GM18505 (cell line): ENCODE data around the gene CEP164.

Experiments
- ATAC-seq: cut with Tn5 transposase; IDR thresholded peaks from one replicate; pipeline ENCODE4 v1.9.1; 2021; ENCODE audit not compliant: unreplicated experiment
- POLR2A ChIP-seq: IDR thresholded peaks from 4 replicates; pipeline ENCODE4 v1.6.1; 2011; ENCODE audit warnings: borderline replicate concordance; ENCODE audit not compliant: insufficient read depth, insufficient read length; ENCODE audit errors: extremely low read depth

Gene CEP164

GRCh38 chr11:117433717-117434116 is 106.1 kb downstream of the CEP164 start:
- no peak for ATAC-seq
- TF ChIP-seq POLR2A, result no peak

GRCh38 chr11:117434481-117434880 is 106.8 kb downstream of the CEP164 start:
- ATAC-seq, result no peak
- no peak for TF ChIP-seq POLR2A

DNA sequence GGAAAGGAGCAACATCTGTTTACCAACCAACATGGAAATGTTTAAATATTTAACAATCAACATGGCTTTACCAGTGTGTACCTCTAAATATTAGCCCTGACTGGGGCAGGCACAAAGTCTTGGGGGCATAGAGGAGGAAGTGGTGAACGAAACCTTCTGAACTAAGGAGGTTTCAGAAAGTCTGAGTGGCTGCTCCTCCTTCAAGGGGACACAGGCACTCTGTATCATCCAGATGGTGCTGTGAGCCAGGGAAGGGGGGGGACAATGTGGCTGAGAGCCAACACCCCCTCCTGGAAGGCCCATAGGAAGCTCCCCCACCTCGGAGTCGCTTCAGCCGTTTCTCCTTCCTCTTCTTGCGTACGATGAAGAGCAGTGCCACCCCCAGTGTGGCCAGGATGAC is 107.7 kb downstream of the CEP164 start:
- no peak for ATAC-seq
- no peak for TF ChIP-seq POLR2A

- ATAC-seq, result no peak
- no peak for TF ChIP-seq POLR2A
Measured at GRCh38 chr11:117437041-117437790, 109.6 kb downstream of the CEP164 start.

DNA sequence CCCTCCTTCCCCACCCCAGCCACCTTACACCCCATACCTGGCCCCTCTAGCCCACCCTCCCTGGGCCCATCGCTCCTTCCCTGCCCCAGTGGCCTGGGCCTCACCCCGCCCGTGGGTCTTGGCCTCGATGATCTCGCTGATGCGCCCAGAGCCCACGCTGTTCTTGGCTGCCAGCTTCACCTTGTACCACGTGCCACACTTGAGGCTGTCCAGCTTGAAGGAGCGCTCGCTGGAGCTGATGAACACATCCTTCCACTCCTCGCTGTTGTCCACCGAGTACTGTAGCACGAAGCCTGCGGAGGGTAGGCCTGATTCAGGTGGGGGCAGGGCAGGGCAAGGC is 110.1 kb downstream of the CEP164 start:
- TF ChIP-seq POLR2A, result no peak
- ATAC-seq, result no peak

DNA sequence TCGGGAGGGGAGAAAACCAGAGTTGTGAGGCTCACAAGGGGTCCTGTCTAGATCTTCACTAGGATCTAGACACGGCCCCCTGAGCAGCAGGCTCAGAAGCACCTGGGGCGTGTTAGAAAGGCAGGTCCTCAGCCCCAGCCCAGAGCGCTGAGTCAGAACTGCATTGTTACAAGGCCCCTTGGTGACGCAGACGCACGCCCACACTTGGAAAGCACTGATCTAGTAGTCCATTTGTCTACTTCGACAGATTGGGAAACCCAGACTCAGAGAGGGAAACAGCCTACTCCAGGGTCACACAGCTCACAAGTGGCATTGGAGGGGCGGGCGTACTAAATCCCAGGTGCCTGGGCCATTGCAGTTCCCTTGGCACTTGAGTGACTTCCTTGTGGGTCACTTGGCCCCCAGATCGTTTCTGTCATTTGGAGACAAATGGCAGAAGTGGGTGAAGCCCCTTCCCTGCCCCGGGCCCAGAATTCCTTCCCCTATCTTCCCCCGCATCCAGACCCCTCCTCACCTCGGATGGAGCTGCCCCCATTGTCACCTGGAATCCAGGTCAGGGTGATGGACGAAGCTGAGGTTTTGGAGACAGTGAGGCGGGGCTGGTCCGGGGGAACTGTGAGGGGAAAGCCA is 110.8 kb downstream of the CEP164 start:
- no peak for TF ChIP-seq POLR2A
- no peak for ATAC-seq

DNA sequence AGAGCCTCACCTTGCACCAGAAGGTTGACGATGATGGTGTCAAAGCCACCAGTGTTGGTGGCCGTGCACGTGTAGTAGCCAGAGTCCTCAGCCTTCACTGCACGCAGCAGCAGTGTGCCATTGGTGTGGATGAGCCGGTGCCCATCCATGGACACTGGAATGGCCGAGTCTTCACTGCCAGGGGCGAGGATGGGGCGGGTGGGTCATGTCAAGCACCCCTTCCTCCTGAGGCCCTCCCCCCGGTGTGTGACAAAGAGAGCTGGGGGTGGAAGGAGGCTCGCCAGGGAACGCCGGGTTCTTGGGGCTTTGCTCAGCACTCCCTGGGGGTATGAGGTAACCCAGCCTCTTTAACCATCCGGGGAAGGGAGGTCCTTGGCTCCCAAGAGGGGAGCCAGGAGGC is 111.6 kb downstream of the CEP164 start:
- no peak for TF ChIP-seq POLR2A
- no peak for ATAC-seq

GRCh38 chr11:117440258-117440657 is 112.6 kb downstream of the CEP164 start:
- no peak for ATAC-seq
- TF ChIP-seq POLR2A, result no peak

- ATAC-seq, result no peak
- no peak for TF ChIP-seq POLR2A
Measured at GRCh38 chr11:117441146-117441975, 113.7 kb downstream of the CEP164 start.

DNA sequence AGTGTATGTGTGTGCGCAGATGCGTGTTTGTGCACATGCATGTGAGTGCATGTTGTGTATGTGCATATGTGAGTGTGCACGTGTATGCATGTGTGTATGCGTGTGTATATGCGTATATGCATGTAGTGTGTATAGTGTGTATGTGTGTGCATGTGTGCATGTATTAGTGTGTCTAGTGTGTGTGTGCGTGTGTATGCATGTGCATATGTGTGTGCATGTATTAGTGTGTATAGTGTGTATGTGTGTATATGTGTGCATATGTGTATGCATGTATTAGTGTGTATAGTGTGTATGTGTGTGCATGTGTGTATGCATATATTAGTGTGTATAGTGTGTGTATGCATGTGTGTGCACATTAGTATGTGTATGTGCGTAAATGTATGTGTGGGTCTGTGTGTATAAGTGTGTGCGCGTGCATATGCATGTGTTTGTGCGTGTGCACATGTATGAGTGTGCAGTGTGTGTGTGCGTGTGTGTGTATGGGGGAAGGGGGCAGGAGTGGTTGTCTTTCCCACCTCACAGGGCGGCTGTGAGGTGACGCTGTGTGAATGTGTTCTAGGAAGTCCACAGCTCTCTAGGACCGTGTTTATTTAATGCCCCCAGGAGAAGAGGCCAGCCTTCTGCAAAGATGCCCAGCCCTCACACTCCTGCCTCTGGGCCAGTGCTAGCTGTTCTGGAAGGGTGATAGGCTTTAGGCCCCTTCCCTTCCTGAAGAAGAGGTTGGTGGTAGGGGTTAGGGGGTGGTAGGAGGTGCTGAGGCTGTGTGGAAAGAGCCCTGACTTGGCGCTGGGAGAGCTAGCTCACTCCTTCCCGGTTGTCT is 114.6 kb downstream of the CEP164 start:
- TF ChIP-seq POLR2A, result no peak
- ATAC-seq, result no peak

GRCh38 chr11:117442869-117443239 is 115.2 kb downstream of the CEP164 start:
- TF ChIP-seq POLR2A, result no peak
- no peak for ATAC-seq

DNA sequence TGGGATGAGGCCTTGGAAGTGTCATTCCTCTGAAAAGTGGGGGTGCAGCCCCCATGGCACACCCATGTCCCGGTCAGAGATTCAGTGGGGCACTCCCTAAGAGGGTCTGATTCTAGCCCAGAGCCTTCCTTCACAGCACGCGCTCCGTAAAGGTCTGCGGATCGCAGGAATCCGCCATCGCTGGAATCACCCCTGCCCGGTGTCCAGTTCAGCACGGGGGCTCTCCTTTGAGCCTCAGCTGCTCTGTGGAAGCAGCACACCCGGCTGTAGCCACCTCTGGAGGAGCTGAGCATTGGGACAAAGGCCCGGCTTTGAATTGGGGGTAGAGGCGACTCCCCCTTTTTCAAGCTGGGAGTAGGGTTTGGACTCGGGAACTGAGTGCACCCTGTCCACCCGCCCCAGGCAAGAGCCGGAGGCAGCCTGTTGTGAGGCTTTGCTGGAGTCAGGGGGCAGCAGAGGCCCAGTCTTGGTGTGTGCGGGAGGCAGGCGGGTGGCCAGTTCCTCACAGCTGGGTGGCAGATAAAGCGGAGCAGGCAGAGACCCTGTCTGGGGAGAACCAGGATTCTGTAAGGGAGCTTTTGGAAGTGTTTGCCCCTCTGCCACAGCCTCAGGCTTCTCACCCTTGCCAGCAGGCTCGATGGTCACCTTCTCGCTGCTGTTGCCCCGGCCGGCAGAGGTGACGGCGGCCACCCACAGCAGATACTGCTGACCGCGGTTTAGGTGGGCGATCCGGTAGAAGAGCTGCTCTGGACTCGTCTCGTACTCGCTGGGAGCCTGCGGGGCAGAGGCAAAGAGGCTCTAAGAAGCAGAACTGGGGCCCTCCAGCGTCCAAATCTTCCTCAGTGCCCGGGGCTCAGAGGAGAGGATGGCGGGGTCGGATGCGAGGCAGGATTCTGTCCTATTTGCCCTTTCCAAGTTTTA is 115.9 kb downstream of the CEP164 start:
- TF ChIP-seq POLR2A, result no peak
- no peak for ATAC-seq
